GM23338 (cell line): ENCODE results near the gene SPSB4. TPM values are rescaled to one million over a fixed set of nuclear protein-coding genes. Genes with fewer than 3 reads are reported as not detected.

ENCODE experiments used
- ATAC-seq: fragments of 200-7000 bp; cut with Tn5 transposase; 3 replicates; pipeline ENCODE4 v1.9.1; 2020
- DNase-seq: peaks from one replicate; pipeline ENCODE4 v3.0.0-alpha.2; 2015; ENCODE audit warnings: low spot score
- H2AFZ ChIP-seq: fragments of 200-600 bp; sonication (generic); 2 replicates; pipeline ENCODE4 v1.8.0; 2016; ENCODE audit warnings: antibody characterized with exemption, mild to moderate bottlenecking, moderate library complexity
- H3F3A ChIP-seq: fragments of 200-600 bp; sonication (generic); replicated peaks from 2 replicates; pipeline ENCODE4 v1.8.0; 2017; ENCODE audit warnings: antibody characterized with exemption, mixed run types, low read depth
- H3K27ac ChIP-seq: fragments of 200-600 bp; sonication (generic); 2 replicates; pipeline ENCODE4 v1.6.1; 2016; ENCODE audit warnings: low read depth
- H3K27me3 ChIP-seq: fragments of 200-600 bp; sonication (generic); 2 replicates; pipeline ENCODE4 v1.8.0; 2016; ENCODE audit warnings: mild to moderate bottlenecking, mixed run types, moderate library complexity; ENCODE audit not compliant: insufficient read depth
- H3K36me3 ChIP-seq: fragments of 200-600 bp; sonication (generic); 2 replicates; pipeline ENCODE4 v1.8.0; 2016; ENCODE audit warnings: mild to moderate bottlenecking; ENCODE audit not compliant: insufficient read depth
- H3K4me1 ChIP-seq: fragments of 200-600 bp; sonication (generic); 2 replicates; pipeline ENCODE4 v1.8.0; 2016; ENCODE audit warnings: mild to moderate bottlenecking, moderate library complexity; ENCODE audit not compliant: insufficient read depth
- H3K4me2 ChIP-seq: fragments of 200-600 bp; sonication (generic); 2 replicates; pipeline ENCODE4 v1.7.1; 2017; ENCODE audit warnings: mixed run types
- H3K4me3 ChIP-seq: fragments of 200-600 bp; sonication (generic); 2 replicates; pipeline ENCODE4 v1.6.1; 2016; ENCODE audit warnings: mixed run types
- H3K79me2 ChIP-seq: fragments of 200-600 bp; sonication (generic); replicated peaks from 2 replicates; pipeline ENCODE4 v1.8.0; 2017; ENCODE audit warnings: mild to moderate bottlenecking; ENCODE audit not compliant: insufficient read depth
- H3K9me2 ChIP-seq: fragments of 200-600 bp; sonication (generic); 2 replicates; pipeline ENCODE4 v1.8.0; 2017; ENCODE audit not compliant: insufficient read depth
- H4K20me1 ChIP-seq: fragments of 200-600 bp; sonication (generic); replicated peaks from 2 replicates; pipeline ENCODE4 v1.8.0; 2017; ENCODE audit warnings: mild to moderate bottlenecking; ENCODE audit not compliant: insufficient read depth
- H3K27ac Mint-ChIP-seq: 2 replicates; pipeline ENCODE4 v1.8.0; 2020; ENCODE audit warnings: inconsistent platforms, mild to moderate bottlenecking, moderate library complexity, mixed read lengths
- H3K27me3 Mint-ChIP-seq: 3 replicates; pipeline ENCODE4 v1.8.0; 2022; ENCODE audit warnings: low read depth, mild to moderate bottlenecking, moderate library complexity, mixed read lengths, inconsistent platforms; ENCODE audit not compliant: insufficient read depth, poor library complexity
- H3K36me3 Mint-ChIP-seq: 3 replicates; pipeline ENCODE4 v1.8.0; 2021; ENCODE audit warnings: low read depth, mild to moderate bottlenecking, inconsistent platforms, moderate library complexity, mixed read lengths
- H3K4me1 Mint-ChIP-seq: 3 replicates; pipeline ENCODE4 v1.8.0; 2020; ENCODE audit warnings: mild to moderate bottlenecking, inconsistent platforms, mixed read lengths
- H3K4me3 Mint-ChIP-seq: 3 replicates; pipeline ENCODE4 v1.8.0; 2021; ENCODE audit warnings: moderate library complexity, mild to moderate bottlenecking, inconsistent platforms, mixed read lengths
- H3K9me3 Mint-ChIP-seq: 3 replicates; pipeline ENCODE4 v1.8.0; 2020; ENCODE audit warnings: moderate library complexity, mild to moderate bottlenecking, inconsistent platforms, mixed read lengths
- polyA plus RNA-seq: library from polyadenylated mRNA; unstranded; fragments of >200 nt; fragmentation: Nextera tagmentation; extraction: Ambion mirVana; gene quantifications from 2 replicates; pipeline ENCODE4 v1.2.1, GENCODE V29; 2016
- total RNA-seq: library from RNA; depleted of rRNA; stranded (reverse); fragments of >200 nt; shearing (Covaris generic); gene quantifications from 2 replicates; pipeline ENCODE4 v1.2.3, GENCODE V29; 2014
- TF ChIP-seq, protein P1 (sequence below): fragments of 250-450 bp; sonication (Bioruptor Pico); IDR thresholded peaks from 2 replicates; pipeline ENCODE4 v1.5.0; 2020; ENCODE audit warnings: mild to moderate bottlenecking, moderate library complexity

Gene SPSB4
- total and polyA plus RNA-seq, 2 experiments from 2014 or later = 6.7 to 25.9 TPM

DNA sequence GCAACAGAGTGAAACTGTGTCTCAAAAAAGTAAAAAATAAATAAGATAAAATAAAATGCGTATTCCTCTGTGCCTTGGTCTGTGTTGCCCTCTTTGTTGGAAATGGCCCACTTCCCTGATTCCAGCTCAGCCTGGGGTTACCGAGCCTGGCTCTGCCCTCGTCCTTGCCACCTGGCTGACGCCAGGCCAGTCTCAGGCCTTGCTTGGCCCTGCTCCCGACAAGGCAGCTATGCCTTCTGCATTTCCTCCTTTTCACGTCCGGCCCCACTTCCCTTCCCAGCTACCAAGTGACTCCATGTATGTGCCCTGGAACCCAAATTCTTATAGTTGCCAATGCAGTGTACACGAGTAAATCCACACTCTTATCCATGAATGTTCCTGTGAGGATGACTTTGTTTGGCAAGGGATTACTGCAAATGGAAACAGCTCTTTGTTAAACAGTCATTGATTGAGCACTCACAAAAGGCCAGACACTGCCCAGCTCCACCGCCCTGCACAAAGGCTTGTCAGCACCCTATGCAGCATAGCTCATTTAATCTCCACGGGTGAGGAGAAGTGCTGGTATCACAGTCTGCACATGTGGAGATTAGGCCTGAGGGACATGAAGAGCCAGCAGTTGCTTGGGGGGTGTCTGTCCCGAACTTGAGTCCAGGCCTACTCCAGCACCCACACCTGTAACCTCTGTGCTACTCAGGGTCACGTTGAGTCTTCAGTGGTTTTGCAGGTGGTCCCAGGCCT lies 25.1 kb downstream of the SPSB4 start:
- H3K4me3 ChIP-seq = 0 out of 2 replicates have a peak overlapping the region, but pooled peaks have one; percentile 35

More for the DNA sequence above, 25.1 kb downstream of the SPSB4 start:
- Mint-ChIP-seq H3K27ac (peak overlapping the region; percentile 79), H3K36me3 (peaks cover 4% of the 10 kb centered on the region), H3K4me3 (no peak overlapping the region; the same call in 2 of the 3 replicates), H3K9me3 (no peaks in the 10 kb centered on the region; the same call in 2 of the 3 replicates), H3K27me3 (peaks cover 24% of the 10 kb centered on the region), H3K4me1 (peaks cover 86% of the 10 kb centered on the region)
- ATAC-seq (peak; percentile 11), DNase-seq (no peak)
- TF ChIP-seq, protein P1, sequence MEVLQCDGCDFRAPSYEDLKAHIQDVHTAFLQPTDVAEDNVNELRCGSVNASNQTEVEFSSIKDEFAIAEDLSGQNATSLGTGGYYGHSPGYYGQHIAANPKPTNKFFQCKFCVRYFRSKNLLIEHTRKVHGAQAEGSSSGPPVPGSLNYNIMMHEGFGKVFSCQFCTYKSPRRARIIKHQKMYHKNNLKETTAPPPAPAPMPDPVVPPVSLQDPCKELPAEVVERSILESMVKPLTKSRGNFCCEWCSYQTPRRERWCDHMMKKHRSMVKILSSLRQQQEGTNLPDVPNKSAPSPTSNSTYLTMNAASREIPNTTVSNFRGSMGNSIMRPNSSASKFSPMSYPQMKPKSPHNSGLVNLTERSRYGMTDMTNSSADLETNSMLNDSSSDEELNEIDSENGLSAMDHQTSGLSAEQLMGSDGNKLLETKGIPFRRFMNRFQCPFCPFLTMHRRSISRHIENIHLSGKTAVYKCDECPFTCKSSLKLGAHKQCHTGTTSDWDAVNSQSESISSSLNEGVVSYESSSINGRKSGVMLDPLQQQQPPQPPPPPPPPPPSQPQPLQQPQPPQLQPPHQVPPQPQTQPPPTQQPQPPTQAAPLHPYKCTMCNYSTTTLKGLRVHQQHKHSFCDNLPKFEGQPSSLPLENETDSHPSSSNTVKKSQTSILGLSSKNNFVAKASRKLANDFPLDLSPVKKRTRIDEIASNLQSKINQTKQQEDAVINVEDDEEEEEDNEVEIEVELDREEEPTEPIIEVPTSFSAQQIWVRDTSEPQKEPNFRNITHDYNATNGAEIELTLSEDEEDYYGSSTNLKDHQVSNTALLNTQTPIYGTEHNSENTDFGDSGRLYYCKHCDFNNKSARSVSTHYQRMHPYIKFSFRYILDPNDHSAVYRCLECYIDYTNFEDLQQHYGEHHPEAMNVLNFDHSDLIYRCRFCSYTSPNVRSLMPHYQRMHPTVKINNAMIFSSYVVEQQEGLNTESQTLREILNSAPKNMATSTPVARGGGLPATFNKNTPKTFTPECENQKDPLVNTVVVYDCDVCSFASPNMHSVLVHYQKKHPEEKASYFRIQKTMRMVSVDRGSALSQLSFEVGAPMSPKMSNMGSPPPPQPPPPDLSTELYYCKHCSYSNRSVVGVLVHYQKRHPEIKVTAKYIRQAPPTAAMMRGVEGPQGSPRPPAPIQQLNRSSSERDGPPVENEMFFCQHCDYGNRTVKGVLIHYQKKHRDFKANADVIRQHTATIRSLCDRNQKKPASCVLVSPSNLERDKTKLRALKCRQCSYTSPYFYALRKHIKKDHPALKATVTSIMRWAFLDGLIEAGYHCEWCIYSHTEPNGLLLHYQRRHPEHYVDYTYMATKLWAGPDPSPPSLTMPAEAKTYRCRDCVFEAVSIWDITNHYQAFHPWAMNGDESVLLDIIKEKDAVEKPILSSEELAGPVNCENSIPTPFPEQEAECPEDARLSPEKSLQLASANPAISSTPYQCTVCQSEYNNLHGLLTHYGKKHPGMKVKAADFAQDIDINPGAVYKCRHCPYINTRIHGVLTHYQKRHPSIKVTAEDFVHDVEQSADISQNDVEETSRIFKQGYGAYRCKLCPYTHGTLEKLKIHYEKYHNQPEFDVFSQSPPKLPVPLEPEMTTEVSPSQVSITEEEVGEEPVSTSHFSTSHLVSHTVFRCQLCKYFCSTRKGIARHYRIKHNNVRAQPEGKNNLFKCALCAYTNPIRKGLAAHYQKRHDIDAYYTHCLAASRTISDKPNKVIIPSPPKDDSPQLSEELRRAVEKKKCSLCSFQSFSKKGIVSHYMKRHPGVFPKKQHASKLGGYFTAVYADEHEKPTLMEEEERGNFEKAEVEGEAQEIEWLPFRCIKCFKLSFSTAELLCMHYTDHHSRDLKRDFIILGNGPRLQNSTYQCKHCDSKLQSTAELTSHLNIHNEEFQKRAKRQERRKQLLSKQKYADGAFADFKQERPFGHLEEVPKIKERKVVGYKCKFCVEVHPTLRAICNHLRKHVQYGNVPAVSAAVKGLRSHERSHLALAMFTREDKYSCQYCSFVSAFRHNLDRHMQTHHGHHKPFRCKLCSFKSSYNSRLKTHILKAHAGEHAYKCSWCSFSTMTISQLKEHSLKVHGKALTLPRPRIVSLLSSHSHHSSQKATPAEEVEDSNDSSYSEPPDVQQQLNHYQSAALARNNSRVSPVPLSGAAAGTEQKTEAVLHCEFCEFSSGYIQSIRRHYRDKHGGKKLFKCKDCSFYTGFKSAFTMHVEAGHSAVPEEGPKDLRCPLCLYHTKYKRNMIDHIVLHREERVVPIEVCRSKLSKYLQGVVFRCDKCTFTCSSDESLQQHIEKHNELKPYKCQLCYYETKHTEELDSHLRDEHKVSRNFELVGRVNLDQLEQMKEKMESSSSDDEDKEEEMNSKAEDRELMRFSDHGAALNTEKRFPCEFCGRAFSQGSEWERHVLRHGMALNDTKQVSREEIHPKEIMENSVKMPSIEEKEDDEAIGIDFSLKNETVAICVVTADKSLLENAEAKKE (CRISPR knock-in tag) = no peak
- H3K9me2 ChIP-seq = no peaks in the 10 kb centered on the region
- H3F3A ChIP-seq = peaks cover 10% of the 10 kb centered on the region
- H3K4me2 ChIP-seq = peak overlapping the region; percentile 64; the same call in 1 of the 2 replicates
- no peaks in the 10 kb centered on the region for H4K20me1 ChIP-seq
- H3K27me3 ChIP-seq = no peaks in the 10 kb centered on the region
- H3K27ac ChIP-seq = peak overlapping the region; percentile 79; the same call in 1 of the 2 replicates
- no peak overlapping the region; the same call in 1 of the 2 replicates for H2AFZ ChIP-seq
- peaks cover 15% of the 10 kb centered on the region for H3K79me2 ChIP-seq
- no peaks in the 10 kb centered on the region for H3K36me3 ChIP-seq
- H3K4me1 ChIP-seq = peaks cover 81% of the 10 kb centered on the region
